GM19397 (cell line): ENCODE measurements around the gene CKLF.
"Not testable (repeated sequence)": the region's sequence is repeated elsewhere in the genome, so short reads cannot be mapped to it uniquely, and the experiment has no call there.

ENCODE experiments used
- ATAC-seq: cut with Tn5 transposase; IDR thresholded peaks from one replicate; pipeline ENCODE4 v1.9.1; 2021; ENCODE audit warnings: mild to moderate bottlenecking, moderate library complexity; ENCODE audit not compliant: unreplicated experiment

Gene CKLF

DNA sequence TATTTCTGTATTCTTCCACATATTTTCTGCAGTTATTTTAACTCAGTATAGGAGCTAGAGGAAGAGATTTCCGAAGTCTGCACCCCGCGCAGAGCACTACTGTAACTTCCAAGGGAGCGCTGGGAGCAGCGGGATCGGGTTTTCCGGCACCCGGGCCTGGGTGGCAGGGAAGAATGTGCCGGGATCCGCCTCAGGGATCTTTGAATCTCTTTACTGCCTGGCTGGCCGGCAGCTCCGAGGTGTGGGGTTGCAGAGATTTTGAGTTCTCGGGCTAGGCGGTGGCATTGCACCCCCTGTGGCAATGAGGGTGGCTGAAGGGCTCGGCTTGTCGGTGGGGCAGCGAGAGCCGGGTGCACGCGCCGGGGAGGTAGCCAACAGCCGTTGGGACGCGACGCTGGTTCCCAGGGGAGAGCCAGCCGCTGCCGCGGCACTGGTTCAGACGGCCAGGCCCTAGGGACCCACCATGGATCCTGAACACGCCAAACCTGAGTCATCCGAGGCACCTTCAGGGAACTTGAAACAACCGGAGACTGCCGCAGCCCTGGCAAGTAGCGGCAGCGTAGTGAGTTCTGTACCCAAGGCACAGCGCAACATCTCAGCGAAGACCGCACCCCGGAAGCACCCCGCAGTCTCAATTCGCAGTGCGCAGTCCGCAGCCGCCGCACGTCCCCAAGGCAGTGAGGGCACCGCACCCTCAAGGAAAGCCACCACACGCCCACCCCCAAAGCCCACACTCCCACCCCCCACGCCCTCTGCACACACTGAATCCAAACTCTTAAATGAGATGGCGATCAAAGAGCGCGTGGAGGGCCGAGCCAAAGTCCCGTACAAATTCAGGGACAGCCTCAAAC is 13.9 kb downstream of the CKLF start, which contains the start of gene CMTM1:
Gene CMTM1 (plus strand): TSS at position 389 of the 851 bp plus-strand sequence. CDS start 75 bp downstream, at position 464.
- no peak for ATAC-seq

DNA sequence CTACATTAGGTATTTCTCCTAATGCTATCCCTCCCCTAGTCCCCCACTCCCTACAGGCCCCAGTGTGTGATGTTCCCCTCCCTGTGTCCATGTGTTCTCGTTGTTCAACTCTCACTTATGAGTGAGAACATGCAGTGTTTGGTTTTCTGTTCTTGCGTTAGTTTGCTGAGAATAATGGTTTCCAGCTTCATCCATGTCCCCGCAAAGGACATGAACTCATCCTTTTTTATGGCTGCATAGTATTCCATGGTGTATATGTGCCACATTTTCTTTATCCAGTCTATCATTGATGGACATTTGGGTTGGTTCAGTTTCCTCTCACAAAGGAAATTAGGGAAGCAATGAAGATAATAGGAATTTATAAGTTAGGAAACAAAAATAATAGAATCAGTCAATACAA is 14.9 kb downstream of the CKLF start:
- not testable (repeated sequence) for ATAC-seq

DNA sequence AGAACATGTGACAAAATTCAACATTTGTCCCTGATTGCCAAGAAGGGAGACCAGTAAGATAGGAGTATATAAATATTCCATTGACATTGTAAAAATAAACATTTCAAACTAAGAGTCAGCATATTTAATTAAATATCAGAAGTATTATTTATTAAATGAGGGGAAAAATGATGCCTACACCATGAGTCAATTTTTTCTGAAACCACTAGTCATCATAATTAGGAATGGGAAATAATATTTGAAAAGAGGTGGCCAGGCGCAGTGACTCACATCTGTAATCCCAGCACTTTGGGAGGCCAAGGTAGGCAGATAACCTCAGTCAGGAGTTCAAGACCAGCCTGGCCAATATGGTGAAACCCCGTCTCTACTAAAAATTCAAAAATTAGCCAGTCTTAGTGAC is 16.0 kb downstream of the CKLF start:
- no peak for ATAC-seq

DNA sequence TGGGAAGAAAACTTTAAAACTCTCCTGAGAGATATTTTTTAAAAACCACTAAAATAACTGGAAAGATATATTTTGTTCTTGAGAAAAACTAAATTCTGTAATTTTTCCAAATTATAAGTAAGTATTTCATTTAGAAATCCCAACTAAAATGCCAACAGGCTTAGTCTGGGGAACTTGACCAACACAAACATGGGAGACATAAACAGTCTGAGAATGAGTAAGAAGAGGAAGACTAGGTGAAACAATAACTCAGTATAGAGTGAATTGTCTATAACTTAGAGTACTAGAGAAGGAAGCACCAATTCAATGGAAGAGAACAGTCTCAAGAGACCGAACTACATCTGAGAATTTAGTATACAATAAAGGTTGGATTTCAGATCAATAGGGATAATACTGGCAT is 16.8 kb downstream of the CKLF start:
- ATAC-seq, result no peak

DNA sequence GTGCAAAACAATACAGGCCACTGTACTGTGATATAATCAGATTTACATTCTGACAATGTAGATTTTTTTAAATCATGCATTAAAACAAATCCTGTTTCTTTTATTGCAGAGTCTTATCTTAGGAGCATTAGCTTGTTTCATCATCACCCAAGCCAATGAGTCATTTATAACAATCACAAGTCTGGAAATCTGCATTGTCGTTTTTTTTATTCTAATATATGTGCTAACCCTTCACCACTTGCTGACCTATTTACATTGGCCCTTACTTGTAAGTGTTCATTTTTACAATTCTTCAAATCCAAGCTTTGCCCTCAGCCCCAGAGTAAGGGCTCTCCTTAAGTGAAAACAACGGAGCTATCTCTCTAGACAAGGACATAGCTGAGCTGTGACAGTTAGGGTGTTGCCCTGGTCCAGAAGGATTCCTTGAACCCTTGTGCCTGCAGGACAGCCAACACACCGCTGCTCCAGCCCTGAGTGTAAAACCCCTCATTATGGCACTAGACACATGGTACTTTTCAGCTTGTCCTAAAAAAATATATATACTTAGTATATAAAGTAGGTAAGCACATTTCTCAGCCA is 17.5 kb downstream of the CKLF start:
- ATAC-seq, result no peak

DNA sequence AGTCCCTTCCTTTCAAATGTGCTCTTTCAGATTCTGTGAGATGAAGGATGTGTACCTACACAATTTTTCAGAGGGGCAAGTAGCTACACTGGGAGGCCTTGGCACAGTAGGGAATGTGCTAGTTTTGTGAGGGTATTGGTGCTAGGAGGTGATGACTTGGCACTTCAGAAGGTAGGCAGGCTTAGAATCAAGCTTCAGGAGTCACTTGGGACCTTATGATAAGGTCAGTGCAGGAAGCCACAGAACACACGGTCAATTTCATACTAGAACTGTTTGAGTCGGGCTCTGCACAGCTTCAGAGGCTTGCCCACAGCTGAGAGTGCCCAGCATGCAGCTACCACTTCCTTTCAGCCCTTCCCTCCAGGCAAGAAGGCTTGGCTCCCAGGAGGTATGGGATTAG is 20.0 kb downstream of the CKLF start:
- ATAC-seq, result no peak

DNA sequence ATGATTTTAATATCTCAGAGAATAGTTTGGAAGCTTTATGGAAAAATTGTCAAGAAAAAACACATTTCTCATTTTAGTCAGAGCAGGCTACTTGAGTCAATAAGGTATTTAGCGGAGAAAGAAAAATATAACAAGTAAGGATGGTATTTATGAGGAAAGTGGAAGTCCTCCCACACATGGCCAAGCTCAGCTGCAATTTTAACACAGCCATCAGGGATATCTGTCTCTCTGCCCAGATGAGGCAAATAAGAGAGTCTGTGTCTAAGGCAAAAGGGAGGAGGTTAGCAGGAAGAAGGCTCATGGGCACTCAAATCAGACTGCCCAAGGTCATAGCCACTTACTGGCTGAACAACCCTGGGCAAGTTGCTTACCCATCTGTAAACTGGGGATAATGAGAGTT is 21.7 kb downstream of the CKLF start:
- ATAC-seq, result no peak

DNA sequence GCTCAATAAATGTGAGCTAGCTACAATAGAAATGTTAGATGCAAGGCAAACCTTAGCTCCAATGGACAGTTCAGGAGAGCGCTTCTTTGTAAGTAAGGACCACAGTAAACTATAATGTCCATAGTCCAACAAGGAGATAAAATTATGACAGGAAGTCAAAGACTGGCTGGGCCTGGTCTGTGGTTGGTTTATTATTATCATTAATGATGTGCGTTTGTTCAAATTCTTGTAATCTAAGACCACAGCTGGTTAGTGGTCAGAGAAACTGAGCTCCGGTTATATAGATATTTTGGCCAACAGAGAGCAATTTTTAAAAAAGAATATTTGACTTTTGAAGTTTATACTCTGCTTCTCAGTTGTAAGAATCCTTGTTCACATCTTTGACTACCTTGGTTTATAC is 22.2 kb downstream of the CKLF start:
- no peak for ATAC-seq

DNA sequence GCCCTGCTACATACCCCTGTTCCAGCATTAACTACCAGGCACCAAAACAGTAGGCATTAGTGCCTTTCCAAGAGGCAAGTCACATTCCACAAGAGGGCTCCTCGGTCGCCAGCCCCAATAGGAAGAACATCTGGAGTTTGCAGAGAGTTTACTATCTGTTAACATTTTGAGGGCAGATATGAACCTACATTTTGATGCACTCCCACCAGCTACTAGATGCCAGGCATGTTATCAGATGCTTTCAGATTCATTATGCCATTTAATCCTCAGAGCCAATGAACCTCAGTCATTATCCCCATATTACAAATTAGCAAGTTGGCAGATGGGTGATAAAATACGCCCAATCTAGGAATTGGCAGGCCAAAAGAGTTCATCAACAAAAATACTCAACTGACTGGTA is 22.7 kb downstream of the CKLF start:
- no peak for ATAC-seq

DNA sequence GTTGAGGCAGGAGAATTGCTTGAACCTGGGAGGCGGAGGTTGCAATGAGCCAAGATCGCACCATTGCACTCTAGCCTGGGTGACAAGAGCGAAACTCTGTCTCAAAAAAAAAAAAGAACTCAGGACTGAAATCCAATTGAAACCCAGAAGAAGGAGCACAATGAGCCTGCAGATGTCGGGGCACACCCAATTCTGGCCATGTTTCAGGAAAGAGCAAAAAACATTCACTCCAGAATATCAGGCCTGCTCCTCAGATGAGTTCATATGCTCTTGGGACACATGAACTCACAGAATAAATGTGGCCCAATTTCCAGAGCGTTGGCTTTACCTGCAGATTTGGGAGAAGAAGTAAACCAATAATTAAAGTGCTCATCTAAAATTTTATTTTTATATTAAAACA is 23.9 kb downstream of the CKLF start:
- ATAC-seq, result no peak

DNA sequence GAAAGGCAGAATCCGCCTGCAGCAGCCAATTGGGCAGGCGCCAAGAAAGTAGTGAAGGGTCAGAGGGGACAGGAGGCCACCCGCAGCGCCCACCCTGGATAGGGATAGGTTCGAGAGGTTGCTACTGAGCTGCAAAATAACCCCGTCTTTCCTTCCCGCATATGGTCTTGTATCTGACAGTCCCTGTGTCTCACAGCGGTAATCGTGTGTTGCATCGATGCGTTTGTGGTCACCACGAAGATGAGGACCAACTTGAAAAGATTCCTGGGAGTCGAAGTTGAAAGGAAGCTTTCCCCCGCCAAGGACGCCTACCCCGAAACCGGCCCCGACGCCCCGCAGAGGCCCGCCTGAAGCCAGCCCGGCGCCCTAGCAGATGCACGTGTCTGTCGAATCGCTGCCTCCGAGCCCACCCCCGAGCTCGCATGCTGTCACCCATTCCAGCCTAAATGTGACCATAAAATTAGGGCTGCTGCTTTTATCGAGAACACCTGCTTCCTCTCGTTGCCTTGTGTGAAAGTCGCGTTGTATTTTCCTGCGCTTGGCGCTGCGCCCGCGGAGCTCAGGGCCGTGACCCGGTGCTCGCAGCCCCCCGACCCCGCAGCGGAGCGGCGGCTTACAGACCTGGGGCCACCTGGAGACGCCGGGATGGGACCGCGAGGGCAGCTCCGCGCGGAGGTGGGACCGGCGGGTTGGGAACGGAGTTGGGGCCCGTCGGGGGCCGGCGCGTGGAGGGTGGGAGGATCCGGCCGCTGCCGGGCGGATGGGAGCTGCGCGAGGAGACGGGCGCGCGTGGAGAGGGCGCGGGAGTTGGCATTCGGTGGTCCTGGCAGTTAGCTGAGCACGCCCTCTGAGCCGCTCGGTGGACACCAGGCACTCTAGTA is 26.5 kb downstream of the CKLF start, which contains the start of gene CMTM2:
Gene CMTM2 (plus strand): TSS at position 813 of the 881 bp plus-strand sequence. CDS start 145 bp downstream, outside the sequence.
- ATAC-seq, result no peak

DNA sequence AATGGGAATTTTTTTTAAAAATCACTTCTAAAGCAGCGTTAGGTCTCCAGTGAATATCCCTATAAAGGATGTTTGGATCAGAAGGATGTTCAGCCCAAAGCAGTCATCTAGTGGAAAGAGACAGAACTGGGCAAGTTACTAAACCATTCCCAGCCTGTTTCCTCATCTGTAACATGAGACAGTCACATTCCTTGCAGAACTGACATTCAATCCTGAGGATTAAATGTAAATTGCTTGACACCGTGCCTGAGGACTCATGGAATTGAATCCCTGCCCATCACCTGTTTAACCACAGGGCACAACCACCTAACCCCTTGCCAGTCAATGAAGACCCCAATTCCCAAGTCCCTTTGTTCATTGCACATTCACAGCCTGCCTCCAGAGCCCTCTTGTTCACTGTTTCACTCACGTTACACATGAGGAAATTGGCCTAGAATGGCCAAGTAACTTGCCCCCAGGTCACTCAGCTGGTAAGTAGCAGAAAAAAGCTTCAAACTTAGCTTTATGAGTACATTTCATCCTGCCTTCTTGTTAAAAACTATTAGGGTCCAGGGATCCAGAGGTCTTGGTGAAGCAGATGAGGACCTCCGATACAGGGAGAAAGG is 28.3 kb downstream of the CKLF start:
- ATAC-seq, result no peak

DNA sequence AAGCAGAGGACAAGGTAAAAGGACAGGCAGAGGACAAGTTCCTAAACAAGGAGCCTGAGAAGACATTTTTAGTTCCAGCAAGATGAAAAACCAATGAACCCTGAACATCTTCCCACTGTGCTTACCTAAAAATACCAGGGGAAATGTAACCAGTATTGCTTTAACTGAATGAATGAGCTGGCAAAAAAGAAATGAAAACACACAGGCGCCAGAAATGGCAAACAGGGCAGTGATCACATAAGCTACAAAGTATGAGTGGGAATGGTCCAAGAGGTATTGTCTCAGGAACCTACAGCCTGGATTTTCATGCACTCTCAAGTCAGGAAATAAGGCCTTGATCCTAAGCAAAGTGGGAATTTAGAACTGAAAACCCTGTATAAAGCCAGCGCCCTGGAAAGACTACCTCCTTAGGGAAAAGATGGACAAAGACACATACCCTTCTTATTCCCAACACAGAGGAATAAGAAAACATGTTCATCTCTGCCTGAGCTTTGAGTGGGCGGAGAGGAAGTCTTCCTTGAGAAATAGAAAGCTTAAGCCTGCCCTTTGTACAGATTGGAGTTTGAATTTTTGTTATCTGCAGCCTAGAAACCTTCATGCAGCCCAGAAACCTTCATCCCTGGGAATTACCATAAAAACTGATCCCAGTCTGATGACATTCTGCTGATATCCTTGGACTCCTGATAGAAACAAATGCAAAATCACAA is 29.0 kb downstream of the CKLF start:
- no peak for ATAC-seq

DNA sequence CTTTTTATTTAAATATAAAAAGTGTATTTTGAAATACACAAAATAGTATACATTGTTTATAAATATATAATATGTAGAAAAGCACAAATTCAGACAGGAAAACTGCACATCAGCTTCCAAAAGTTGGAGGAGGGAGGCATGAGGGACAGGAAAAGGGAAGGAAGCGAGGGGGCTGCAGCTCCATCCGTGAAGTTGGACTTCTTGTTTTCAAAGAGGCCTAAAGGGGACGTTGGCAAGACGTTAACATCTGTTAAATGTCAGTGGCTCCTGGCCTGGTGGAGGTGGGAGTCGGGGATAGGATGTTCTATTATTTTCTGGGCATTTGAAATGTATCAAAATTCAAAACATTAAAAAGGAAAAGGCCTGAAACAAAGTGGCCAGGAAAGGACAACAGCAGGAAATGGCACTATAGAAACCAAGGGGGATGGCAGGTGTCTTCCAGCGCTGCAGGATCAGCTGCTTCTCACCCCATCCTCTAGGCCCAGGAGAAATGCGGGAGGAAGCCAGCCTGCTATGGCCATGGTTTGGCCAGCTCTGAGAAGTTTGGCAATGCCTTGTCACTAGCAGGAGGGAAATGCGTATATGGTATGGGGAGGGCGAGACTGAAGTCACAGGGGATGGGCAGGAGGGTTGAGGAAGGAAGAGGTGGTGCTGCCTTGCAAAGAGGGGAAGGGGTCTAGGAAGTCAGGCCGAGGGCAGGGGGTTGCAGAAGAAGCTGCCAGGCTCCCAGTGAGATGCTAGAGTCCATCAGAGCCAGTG is 33.3 kb downstream of the CKLF start:
- no peak for ATAC-seq

DNA sequence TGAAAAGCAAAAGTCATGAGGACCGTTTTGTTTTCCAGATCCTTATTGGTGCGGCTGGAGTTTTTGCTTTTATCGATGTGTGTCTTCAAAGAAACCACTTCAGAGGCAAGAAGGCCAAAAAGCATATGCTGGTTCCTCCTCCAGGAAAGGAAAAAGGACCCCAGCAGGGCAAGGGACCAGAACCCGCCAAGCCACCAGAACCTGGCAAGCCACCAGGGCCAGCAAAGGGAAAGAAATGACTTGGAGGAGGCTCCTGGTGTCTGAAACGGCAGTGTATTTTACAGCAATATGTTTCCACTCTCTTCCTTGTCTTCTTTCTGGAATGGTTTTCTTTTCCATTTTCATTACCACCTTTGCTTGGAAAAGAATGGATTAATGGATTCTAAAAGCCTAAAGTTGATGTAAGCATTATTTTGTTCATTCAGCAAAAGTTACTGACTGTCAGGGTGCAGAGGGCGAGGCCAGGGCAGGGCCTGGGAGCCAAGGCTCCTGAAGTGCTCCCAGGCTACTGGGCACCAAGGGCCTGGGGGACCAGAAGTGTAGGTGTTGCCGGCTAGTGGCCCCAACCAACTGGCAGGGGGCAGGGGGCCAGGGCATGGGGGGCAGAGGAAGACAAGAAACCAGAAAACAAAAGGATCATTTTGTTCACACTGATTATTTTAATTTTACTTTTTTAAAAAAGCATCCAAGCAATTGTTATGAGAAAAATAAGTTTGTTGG is 35.7 kb downstream of the CKLF start:
- no peak for ATAC-seq

DNA sequence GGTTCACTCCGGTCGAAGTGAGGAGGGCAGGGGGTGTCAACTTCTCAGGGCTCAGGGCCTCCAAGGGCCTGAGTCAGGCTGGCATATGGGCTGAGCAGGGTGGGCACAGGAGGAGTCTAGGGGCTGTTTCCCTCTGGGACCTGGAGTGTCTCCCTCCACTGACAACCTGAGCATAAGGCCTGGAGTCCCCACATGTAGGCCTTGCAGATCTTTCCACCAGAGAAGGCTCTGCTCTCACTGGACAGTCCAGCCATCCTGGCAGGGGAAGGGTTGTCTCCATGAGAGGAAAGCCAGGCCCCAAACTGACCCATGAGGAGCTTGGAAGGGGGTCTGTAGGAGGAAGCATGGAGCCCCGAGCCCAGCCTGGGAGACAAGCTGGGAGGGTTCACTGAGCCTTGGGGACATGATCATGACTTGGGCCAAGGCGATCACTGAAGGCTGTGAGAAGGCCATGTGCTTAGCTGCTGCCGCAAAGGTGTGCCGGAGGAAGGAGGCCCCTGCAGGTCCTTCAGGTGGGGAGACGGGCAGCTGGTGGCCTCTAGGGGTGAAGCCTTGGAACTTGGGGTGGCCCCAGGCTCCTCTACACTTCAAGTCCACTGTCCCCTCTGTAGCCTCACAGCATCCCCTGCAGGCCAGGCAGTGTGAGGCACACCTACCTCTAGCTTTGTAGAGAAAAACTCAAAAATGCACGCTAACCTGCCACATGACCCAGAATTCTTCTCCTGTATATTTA is 36.8 kb downstream of the CKLF start:
- ATAC-seq, result no peak

DNA sequence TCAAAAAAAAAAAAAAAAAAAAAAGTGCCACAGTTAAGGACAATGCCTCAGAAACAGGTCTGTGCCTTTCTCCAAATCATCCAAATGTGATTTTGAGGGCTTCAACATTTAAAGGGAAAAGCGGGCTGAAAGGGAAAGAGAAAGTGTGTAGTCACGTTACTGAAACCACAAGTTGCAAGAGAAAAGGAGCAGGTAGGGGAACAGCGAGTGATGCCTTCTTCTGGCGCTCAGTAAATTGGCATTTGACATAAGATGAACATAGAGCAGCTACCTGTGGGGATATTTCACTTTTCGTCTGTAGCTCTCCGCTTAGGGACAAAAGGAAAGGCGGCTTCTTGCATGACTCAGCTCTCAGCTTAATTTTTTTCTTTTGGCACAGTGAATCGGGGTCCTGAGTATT is 37.9 kb downstream of the CKLF start:
- ATAC-seq, result no peak

DNA sequence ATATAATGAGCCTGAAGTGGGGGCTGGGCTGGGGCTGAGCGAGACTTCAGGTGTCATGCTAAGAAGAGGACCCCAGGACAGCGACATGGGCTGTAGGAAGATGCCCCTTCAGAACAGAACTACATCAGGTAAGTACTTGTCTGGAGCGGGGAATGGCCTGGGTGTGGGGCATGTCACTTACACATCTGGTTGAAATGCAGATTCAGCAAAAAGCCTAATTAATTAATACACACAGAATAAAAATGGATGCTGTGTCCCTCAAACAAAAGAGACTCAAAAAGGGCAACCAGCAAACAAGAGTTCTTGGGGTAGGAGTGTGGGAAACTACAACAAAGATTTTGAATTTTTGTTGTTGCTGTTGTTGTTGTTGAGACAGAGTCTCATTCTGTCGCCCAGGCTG is 38.6 kb downstream of the CKLF start:
- ATAC-seq, result no peak
